DMS114 treated with DMSO at 0.1 percent for 48 hours (cell line): ENCODE results near the gene HS6ST3.

ENCODE experiments used
- DNase-seq: peaks from one replicate; lab custom pipeline; 2025; ENCODE audit not compliant: unreplicated experiment; lab: John Stamatoyannopoulos, UW

The HS6ST3 gene

GRCh38 chr13:96198038-96198437 is 108.1 kb downstream of the HS6ST3 start:
- no peak for DNase-seq

DNA sequence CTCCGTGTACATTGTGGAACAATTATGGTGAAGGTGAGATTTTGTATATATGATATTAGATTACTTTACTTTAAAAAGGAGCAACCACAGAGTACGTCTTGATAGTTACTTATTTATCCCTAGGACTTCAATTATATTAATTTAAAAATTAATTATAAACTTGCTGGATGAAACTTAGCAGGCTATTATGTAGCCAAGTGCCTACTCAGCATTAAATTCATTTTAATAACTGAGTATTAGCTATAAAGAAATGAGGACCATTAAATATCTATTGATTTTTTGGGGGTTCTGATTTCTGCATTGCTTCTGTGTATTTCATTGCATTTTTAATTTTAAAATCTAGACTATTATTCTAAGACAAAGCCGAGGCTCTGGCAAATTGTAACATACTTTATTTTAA is 109.4 kb downstream of the HS6ST3 start:
- no peak for DNase-seq

GRCh38 chr13:96200810-96201209 is 110.9 kb downstream of the HS6ST3 start:
- DNase-seq: no peak

GRCh38 chr13:96202315-96202714 is 112.4 kb downstream of the HS6ST3 start:
- DNase-seq: no peak

DNA sequence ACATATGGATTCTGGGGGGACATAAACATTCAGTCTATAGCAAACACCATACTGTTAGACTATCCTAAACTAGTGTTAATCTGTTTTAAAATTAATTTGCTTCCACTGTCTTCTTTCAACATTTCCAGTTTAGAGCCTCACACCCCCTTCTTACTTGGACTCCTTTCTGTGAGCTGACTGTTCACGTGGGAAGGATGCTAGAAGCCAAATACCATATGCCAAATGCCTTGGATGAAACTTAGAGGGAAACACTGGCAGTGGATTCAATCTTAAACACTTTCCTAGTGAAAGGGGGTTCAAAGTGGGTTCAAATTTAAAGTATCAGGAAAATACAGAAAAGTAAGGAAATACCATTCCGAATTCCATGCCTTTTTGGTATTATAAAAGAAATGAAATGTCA is 113.6 kb downstream of the HS6ST3 start:
- DNase-seq: no peak

GRCh38 chr13:96214824-96215445 is 125.0 kb downstream of the HS6ST3 start:
- no peak for DNase-seq

GRCh38 chr13:96216543-96216942 is 126.6 kb downstream of the HS6ST3 start:
- DNase-seq: no peak

DNA sequence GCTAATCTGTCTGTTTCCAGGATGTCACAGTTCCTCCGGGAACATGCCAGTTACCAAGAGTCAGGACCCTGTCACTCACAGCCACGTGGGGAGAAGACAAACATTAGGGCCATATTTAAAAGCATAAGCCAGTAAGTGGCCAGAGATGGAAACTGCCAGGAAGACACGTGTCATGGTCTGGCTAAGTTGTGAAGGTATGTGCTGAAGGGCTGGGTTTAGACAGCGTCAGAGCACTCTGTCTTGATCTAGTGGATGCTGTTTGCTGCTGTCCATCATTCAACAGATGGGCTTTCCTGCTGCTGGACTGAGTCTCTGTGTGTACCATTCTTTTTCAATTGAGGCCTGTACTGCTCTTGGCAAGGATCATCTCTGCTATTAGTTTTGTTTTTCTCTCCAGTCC is 128.6 kb downstream of the HS6ST3 start:
- DNase-seq: no peak

- no peak for DNase-seq
Measured at GRCh38 chr13:96221471-96221870, 131.6 kb downstream of the HS6ST3 start.

- DNase-seq: no peak
Measured at GRCh38 chr13:96223231-96223630, 133.3 kb downstream of the HS6ST3 start.

DNA sequence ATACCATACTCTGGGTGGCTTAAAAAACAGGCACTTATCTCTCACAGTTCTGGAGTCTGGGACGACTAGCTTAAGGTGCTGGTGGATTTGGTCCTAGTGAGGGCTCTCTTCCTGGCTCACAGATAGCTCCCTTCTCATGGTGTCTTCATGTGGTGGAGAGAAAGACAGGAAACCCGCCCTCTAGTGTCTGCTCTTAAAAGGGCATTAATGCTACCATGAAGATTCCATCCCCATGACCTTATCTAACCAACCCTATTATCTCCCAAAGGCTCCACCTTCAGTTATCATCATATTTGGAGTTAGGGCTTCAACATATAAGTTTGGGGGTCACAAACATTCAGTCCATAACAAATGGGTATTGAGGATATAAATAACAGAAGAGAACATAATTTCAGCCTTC is 139.4 kb downstream of the HS6ST3 start:
- no peak for DNase-seq

DNA sequence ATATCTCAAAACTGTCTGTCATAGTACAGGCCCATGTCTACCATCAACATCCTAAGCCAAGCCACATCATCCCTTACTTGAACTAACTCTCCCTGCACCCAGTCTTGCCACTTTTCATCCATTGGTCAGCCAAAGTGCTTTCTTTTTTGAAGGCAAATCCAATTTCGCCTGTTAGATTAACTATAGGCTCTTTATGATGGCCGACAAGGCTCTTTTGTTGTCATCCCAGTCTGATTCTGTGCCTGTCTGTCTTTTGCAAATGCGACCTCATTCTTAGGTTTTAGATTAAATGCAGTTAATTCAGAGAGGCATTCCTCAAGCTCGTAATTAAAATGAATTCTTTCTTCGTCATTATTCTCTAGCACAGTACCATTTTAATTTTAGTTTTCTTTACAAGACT is 148.3 kb downstream of the HS6ST3 start:
- DNase-seq: no peak

DNA sequence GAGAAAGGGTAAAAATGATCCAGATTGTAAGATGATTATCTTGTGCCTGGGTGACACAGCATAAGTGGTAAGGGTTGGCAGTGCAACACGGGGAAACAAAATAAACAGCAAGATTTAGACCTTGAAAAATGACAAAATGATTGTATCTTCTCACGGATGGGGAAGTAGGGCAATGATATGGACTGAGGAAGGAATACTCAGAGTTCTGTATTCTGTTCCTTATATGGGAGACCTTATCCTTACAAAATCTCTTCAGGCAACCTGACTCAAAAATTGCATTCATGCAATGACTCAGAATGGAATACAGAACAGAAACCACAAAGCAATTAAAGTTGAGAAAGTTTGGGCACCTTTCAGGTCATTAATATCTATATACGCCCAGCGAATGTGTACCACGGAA is 149.0 kb downstream of the HS6ST3 start:
- DNase-seq: no peak

DNA sequence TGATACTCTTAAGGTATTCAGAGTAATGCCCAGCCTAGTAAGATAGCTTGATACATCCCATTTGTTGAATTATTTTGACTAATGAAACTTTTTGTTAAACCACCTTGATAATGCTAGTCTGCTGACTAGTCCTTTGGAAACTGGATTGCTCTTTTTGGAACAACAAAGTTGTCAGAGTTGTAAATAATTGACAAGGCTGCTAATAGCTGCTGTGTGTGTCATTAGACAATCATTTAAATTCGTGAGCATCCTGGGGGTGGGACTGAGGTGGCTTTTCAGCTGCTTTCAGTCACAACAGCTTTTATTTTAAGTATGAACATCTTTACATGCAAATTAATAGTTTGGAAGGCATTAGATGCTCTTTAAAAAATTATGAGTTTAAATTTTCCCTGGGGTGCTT is 153.5 kb downstream of the HS6ST3 start:
- no peak for DNase-seq

- DNase-seq: no peak
Measured at GRCh38 chr13:96248103-96248502, 158.2 kb downstream of the HS6ST3 start.

DNA sequence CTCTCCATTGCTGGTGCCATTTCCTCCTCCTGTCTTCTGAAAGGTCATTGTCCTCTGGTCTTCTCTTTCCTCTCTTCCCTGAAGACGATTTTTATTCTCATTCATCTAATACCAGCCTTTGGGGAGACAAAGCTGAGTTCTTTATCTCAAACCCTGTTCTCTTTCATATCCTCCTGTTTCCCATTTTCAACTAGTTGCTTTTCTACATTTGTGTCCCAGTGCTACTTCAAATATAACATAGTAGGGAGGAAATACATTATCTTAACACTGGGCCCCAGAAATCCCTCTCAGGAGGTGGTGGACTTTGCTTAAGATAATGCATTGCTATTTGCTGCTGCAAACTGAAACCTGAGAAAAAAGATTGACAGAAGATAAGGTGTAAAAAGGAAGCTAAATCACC is 159.1 kb downstream of the HS6ST3 start:
- no peak for DNase-seq

DNA sequence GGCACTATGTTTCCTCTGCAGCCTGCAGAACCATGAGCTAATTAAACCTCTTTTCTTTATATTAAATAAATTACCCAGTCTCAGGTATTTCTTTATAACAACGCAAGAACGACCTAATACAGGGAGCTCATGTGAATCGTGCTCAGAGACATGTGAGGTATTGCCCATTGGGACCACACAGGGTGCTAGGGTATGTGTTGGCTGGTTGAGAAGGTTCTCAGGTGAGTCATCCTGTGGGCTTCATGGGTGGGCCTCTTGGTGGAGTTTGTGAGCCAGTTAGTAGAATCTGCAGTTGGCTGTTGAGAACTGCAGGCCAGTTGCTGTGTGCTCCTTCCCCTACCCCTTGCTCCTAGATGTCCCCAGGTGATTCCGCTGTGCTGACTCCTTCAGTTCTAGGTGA is 163.0 kb downstream of the HS6ST3 start:
- no peak for DNase-seq

- no peak for DNase-seq
Measured at GRCh38 chr13:96273196-96273595, 183.3 kb downstream of the HS6ST3 start.

DNA sequence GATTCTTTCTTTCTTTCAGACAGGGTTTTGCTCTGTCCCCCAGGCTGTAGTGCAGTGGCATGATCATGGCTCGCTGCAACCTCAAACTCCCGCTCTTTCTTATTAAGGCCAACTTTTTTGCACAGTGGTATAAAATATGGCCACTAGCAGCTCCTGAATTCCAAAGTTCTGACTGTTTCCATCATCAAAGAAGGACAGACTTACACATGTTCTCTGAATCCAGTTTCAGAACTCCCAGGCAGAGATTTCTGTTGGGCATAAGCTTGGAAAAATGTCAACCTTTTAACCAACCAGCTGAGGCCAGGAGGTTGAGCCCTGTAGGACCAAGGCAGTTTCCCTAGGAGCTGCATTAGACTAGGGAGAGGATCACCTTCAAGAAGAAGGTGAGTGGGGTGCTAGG is 184.1 kb downstream of the HS6ST3 start:
- DNase-seq: no peak

- DNase-seq: no peak
Measured at GRCh38 chr13:96279904-96280303, 190.0 kb downstream of the HS6ST3 start.

DNA sequence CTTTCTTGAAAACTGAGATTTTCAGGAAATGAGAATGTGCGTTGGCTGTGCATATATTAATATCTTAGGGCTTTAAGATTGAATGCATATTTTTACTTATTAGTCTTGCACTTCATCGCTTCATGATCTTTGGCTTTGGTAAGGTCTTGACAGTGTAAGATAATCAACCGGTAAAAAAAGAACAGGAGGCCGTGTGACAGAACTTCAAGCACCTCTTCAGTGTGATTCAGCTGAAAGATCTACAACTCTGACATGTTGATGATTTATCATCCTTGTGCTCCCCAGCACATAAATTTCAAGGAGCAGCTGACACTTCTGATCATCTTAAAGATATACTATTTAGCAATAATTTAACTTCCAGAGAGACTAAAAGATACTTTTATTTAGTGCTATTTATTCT is 195.1 kb downstream of the HS6ST3 start:
- DNase-seq: no peak

- no peak for DNase-seq
Measured at GRCh38 chr13:96285729-96286128, 195.8 kb downstream of the HS6ST3 start.
